Measurements from ENCODE around the gene TMEM150A. TPM values are rescaled to one million over a fixed set of nuclear protein-coding genes. Genes with fewer than 3 reads are reported as not detected.
"Not testable (repeated sequence)": the region's sequence is repeated elsewhere in the genome, so short reads cannot be mapped to it uniquely, and the experiment has no call there.

TMEM150A gene
- total RNA-seq, 1 donor from 2014 or later: 4.4 TPM

DNA sequence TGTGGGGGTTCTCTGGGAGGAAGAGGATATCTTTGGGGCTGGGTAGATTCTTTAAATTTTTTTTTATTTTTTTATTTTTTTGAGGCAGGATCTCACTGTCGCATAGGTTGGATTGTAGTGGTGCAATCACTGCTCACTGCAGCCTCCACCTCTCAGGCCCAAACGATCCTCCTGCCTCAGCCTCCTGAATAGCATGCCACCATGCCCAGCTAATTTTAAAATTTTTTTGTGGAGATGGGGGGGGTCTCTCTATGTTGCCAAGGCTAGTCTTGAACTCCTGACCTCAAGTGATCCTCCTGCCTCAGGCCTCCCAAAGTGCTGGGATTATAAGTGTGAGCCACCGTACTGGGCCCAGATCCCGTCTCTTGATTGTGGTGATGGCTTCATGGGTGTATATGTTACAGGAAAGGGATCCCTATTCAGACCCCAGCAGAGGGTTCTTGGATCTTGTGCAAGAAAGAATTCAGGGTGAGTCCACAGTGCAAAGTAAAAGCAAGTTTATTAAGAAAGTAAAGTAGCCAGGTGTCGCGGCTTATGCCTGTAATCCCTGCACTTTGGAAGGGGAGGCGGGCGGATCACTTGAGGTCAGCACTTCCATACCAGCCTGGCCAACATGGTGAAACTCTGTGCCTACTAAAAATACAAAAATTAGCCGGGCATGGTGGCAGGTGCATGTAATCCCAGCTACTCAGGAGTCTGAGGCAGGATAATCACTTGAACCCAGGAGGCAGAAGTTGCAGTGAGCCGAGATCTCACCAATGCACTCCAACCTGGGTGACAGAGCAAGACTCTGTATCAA, 11.4 kb upstream of the TMEM150A start:
- intact Hi-C loops (cut with micrococcal nuclease): no loop called here

DNA sequence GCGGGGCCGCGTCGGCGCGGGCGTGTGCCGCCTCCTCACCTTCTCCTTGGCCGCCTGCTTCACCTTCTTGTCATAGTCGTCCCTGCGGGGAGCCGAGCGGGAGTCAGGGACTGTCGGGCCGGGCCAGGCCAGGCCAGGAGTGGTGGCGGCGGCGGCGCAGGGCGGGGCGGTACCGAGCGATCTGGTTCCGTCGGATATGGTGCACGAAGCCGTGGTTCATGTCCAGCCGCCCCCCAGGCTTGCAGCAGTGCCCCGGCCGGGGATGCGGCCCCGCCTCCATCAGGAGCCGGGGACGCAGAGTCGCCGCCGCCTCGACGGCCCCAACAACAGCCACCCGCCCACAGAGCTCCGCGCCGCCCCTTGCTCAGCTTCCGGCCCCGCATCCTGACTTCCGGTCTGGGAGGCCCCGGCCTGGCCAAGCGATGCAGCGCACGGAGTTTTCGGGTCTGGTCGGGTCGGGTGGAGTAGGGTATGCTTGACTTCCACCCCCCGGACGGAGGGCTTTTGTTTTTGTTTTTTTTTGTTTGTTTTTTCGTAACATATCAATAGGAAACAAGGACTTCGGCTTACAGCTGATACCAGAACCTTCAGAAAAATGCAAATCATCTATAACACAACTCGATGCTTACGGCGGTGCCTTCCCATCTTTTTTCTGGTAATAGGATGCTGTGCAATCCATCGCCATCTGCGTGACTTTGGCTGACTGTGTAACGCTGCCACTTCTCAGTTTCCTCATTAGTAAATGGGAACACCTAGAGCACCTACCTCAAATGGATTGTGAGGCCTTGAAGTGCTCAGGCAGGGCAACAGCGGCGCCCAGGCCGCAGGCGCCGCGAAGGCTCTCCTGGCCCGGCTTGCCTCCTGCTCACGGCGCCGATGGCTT, 9.4 kb upstream of the TMEM150A start, which contains the start of gene C2orf68:
Gene C2orf68, minus strand, starts transcription at position 362 of the 883 bp plus-strand sequence. Its CDS starts 82 bp downstream, at position 280.
- intact Hi-C loops (cut with micrococcal nuclease): loop anchor here (1.0 kb wide), 6 partner anchors 10 to 951 kb away; partner anchors contain the start of genes CHMP3, ELMOD3, GGCX and RETSAT

DNA sequence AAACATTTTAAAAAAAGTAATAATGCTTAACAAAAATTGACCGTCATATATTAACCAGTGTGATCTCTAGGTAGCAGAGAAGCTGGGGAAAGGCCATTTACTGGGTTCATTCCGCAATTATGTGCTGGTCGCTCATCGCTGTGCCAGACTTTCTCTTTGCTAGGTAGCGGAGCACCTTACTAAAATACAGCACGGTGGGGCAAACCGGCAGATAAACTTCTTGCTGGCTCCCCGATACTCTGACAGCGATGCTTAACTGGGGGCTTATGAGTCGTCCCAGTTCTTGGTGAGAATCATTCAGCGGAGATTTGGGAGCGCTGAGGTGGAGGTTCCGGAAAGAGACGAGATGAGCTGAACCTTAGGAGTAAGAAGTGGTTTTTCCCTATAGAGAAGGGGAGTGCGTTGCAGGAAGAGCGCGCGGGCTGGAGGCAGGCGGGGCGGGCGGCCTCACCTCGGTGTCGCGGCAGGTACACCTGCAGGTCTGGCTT, 8.8 kb upstream of the TMEM150A start:
- intact Hi-C loops (cut with micrococcal nuclease): loop anchor here (1.0 kb wide), 1 partner anchor 50 kb away; the partner anchor contains the start of gene GGCX

DNA sequence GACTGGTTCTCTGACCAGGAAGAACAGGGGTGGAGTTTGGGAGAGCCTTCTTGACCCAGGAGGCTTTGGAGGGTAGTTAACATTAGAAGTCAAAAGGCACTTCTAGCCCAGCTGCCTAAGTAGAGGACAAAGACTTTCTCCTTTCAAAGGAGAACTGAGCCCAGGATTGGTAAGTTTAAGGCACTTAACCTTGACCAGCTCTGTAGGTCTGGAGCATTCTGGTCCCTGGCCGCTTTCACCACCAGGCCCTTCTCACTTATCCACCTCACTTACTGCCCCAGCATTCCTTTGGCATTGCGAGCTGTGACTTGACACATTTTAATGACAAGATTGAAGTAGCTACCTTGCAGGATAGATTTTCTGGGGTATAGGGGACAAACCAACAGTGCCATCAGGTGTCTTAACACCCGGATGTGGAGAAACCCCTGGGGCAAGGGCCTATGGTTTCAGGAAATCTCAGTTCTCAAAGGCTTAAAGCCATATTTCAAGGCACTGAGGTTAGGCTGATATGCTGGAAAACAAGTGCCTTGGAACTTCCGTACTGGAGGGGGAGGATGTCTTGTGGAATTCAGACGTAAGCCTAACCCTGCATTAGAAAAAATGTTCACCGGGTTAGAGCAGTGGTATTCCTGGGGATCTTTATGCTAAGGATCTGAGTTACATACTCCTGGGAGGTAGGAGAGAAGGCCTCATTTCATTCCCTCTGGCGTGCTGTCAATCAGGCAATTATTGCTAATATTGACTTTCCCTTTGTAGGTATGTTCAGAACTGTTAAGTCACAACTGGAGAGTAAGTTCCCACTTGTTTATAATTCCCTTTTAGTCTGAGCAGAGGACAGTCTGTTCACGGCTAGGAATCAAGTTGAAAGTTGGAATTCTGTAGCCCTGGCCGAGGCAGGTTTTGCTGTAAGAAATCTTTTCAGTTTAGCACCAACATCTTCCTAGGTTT, 5.0 kb upstream of the TMEM150A start:
- intact Hi-C loops (cut with micrococcal nuclease): no loop called here

DNA sequence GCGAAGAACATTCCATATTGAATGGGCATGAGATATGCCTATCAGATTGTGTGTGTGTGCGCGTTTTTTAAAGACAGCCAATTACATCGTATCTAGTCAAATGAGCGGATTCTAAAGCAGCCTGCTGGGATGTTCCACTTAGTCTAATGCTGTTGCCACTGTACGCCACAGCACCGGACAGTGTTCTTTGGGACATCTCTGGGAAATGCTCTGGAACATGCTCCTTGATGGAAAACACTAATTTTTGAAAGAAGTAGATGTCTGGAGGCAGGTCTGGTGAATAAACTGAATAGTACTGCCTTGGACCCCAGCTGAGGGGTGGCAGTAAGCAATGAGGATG, 3.6 kb upstream of the TMEM150A start:
- intact Hi-C loops (cut with micrococcal nuclease): no loop called here

DNA sequence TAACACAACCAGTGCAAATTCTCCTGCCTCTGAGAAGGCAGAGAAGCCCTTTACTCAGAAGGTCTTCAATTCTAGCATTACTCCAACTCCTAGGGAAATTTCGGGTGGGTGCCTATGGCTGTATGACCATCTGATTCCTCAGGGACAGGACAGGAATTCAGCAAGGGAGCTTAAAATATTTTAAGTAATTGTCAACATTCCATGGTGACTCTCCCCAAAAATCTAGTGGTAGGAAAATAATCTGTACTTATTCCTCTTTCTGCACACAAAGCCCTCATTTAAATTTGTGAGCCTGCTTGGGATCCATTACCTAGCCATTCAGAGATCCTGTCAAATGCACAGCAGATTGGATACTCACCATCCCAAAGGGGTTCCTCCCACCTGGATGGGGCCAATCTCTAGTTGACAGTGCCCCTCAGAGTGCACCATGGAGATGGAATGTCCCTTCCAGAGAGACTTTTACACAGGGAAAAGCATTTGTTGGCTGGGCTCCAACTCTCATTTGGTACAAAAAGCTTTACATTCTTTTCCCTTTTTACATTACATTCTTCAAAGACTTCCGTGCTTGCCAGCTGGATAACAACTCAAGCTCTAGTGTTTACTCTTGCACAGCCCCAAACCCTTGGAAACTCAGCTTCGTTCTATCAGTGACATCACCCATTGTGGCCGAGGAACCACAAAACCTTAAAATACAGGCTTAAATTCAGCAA, 3.1 kb upstream of the TMEM150A start:
- intact Hi-C loops (cut with micrococcal nuclease): no loop called here

DNA sequence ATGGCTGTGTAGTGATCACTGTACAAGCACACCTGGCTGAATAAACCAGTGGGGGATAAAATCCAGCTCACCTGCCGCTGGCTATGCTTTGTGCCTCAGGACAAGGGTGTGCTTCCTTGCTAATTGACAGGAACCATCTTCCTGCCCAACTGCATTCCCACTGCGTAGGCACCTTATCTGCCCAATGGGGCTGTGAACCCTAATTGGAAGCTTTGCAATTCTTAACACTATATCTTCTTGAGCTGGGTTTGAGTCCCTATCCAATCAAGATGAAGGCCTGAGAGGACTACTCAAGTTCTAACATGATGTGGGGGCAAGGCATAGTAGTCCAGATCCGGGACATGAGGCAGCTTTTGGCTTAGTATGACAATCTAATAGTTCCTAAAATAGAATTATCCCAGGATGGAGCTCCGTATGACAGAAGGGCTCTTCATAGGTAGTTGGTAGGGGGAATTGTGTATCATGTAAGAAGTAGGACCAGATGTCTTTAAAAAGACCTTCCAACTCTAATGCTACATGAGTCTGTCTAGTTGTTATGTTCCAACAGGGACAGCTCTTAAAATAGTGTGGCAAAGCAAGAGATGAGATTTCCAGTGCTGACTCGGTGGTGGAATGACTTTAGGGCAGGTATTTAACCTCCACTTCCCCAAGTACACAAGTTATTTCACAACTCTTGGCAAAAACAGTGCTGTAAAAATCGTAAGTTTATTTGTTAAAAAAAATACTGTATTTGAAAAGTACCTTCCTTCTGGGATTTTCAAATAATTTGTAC, 2.3 kb upstream of the TMEM150A start:
- intact Hi-C loops (cut with micrococcal nuclease): no loop called here

DNA sequence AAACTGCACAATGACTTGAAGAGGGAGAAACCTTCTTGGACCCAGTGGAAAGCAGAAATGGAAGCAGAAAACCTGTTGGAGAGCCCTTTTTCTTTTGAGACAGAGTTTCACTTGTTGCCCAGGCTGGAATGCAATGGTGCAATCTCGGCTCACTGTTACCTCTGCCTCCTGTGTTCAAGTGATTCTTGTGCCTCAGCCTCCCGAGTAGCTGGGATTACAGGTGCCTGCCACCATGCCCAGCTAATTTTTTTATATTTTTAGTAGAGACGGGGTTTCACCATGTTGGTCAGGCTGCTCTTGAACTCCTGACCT, 1.6 kb upstream of the TMEM150A start:
- intact Hi-C loops (cut with micrococcal nuclease): not testable (repeated sequence)

DNA sequence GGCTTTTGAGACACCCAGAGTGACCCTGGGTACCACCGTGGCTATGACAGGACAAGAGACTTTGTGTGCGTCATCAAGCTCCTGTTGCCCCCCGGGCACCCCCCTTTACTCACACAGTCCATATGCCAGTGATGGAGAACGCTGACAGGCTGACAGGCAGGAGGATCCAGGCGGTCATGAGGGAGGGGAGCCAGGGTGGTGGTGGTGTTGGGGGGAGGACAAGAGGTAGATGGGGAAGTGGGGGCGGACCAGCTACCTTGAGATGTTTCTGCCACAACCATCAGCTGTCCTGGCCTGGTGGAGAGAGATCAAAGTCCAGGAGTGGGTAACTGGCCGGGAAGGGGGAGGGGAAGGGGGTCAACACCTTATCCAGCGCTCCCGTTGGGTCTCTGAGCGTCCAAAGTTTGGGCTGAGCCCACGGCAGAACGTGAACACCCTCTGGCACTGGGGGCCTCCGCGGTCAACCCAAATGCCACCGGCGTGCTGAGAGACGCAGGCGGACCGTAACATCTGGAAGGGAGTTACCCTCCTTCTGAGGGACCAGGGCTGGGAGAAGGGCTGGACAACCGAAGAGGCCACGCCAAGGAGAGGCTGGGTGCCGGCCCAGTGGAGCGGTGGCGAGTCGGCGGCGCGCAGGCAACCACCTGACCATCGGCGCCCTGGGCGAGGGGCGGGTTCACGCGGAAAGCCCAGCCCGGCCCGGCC, 575 bp downstream of the TMEM150A start:
- intact Hi-C loops (cut with micrococcal nuclease): loop anchor here (1.0 to 2.0 kb wide), 3 partner anchors 10 to 63 kb away; partner anchors contain the start of genes C2orf68, MAT2A and USP39

DNA sequence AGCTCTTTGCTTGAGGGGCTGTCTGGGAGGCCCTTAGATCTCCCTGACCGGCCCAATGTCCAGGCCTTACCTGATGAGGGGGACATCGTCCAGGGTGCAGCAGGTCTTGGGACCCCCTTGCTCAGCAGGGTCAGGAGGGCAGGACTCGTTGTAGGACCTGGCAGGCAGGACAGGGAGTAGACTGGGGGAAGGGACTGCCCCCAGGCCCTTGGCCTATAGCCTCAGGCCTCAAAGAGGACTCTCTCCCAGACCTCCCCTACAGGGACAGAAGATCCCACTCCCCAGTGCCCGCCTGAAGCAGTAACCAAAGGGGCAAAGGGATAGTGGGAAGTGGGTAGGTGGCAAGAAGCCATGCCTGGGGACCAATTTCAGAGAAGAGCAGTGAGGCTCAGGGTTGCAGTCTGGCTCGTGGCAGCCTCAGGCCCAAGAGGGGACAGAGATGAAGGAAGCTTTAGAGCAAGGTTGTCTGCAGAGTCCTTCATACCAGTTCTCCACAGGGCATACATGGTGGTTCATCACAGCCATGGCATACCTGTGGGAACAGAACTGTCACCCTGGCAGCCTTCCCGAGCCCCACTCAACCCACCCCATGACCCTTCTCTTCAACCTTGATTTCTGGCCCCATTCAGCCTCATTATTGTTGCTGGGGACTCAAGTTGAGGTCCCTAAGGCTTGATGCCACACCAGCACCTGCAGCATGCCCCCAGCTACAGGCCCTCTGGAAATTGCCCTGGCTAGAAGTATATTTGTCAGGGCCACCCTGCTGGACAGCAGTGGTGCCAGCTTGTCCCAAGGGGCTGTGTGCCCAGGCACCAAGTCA, 1.3 kb downstream of the TMEM150A start:
- intact Hi-C loops (cut with micrococcal nuclease): no loop called here

DNA sequence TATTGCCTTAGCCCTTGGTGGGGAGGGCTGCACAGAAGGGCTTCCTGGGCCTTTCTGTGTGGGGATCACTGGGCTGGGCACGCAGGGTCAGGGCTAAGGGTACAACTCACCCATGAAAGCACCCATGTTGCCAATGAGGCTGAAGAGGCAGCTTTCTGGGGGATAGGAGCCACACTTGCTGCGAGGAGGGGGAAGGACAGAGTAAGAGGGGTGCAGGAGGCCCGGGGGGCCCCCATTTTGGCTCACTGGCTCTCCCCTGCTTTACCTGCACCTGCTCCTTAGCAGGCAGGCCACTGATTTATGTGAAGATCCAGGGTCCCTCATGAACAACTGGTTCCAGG, 2.3 kb downstream of the TMEM150A start:
- intact Hi-C loops (cut with micrococcal nuclease): no loop called here

DNA sequence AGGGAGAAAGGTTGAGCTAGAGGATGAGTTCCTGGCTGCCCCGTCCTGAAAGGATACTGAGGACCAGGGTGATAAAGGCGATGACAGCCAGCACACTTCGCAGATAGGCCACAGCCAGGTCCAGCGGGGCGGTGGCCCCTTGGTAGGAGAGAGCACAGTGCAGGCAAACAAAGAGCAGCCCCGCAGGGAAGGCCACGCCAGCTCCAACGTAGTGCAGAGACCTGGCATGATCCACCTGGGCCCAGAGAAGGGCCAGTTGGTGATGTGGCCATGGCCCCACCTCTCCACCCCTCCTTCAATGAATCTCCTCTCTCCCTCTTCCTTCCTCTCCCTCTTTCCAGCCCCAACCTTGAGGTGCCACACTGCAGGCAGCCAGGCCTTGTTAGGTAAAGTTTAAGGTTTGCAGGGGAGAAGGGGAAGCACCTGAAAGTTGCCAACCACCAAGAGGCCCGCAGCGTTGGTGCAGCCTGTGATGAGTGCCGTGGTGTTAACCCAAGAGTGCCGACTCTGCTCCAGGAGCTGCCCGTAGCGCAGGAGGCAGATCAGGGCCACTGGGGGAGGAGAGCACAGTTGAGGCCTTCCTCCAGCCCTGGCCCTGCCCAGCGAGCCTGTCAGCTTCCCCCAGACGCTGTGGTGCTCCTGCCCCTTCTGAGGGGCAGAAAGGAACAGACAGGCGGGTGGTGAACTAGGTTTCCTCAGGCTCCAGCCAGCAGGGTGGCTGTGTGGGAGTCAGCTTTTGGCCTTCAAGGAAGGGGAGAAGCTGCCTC, 2.8 kb downstream of the TMEM150A start:
- intact Hi-C loops (cut with micrococcal nuclease): loop anchor here (5.0 kb wide), 1 partner anchor 162 kb away; no protein-coding TSS in a partner anchor

DNA sequence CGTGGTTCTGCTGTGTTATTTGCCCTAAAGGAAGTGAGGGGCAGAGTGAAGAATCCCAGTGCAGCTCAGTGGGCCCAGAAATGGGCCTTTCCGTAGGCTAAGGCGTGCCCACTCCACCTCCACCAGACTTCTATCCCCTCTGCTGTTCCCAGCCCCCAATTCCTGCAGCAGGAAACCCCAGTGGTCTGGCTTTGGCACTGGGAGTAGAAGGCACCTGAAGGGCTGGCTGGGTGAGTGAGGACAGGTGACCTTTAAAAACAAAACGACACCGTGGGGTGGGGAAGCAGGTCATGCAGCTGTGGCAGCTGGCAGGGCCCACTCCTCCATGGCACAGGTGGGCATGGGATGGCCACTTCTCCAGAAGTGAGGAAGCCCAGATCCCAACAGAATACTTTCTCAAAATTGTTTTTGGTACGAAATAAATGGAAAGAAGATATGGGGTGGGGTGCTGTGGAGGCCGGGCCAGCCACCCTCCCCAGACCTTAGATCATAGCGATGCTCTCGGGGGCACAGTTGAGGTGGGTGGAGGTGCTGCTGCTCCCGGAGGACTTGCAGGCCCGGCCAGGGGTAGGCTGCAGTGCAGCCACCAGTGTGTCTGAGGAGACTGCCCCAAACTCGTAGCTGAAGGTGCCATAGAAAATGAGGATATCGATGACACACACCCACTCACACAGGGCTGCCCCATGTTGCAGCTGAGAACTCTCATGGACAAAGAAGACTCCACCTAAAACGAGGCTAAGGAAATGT, 3.7 kb downstream of the TMEM150A start:
- intact Hi-C loops (cut with micrococcal nuclease): loop anchor here (5.0 kb wide), 1 partner anchor 161 kb away; no protein-coding TSS in a partner anchor

DNA sequence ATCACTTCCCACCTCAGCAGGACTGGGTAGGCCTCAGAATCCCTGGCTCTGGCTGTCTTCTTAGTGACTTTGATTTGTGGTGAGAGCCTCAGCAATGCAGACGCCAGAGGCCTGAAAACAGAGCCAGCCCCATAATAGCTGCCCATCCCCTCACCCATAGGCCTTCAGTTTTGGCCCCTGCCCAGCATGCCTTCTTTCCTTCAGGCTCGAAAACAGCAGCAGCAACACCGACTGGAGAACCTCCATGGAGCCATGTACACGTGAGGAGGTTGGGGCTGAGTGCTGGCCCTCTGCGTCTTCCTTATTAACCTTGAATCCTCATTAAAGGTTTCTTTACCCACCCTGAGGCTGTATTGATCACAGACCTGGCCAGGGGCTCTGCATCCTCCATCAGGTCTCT, 5.3 kb downstream of the TMEM150A start:
- intact Hi-C loops (cut with micrococcal nuclease): loop anchor here (5.0 kb wide), 1 partner anchor 160 kb away; no protein-coding TSS in a partner anchor

DNA sequence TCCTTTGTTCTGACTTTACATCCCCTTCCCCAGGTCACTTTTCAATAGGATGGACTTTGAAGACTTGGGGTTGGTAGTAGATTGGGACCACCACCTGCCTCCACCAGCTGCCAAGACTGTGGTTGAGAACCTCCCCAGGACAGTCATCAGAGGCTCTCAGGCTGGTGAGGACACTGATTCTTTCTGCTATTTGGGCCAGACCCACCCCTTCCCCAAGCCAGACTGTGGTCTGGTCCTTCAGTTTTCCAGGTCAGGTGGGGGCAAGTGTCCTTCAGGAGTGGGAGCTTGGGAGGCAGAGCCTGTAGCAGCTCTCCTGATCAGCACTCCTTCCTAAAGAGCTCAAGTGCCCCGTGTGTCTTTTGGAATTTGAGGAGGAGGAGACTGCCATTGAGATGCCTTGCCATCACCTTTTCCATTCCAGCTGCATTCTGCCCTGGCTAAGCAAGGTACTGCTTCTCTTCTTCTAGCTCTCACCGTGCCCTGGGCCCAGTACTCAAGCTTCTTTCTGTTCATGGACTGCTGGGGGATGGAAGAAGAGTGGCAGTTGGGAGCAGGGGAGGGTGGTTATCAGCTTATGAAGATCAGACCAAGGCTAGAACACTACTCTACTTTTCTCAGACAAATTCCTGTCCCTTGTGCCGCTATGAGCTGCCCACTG, 5.9 kb downstream of the TMEM150A start:
- intact Hi-C loops (cut with micrococcal nuclease): loop anchor here (5.0 kb wide), 1 partner anchor 159 kb away; no protein-coding TSS in a partner anchor

DNA sequence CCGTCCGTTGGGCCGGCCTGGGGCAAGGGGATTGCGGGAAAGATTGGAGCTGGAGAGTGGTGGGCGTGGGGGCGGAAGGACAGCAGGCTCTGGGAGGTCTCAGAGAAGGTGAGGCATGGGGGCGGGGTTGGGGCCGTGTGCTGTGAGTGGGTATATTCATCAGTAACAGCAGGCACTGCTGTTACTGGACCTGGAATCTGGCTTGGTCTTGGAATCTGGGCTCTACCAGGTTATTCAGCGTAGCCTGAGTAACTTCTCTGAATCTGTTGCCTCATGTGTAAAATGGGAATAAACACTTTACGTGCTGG, 6.5 kb downstream of the TMEM150A start:
- intact Hi-C loops (cut with micrococcal nuclease): loop anchor here (5.0 kb wide), 1 partner anchor 159 kb away; no protein-coding TSS in a partner anchor

All from T-helper 1 cell treated with Interleukin-12 subunit alpha and Interleukin-12 subunit beta and Interleukin-4 antibody, amounts not matched to agents 30 ng/mL and 1 ng/mL, for 36 hours (primary cell).